HepG2 (cell line): ENCODE results near the gene TMOD2. TPM values are rescaled to one million over a fixed set of nuclear protein-coding genes. Genes with fewer than 3 reads are reported as not detected.

Source experiments
- ATAC-seq: fragments of 200-7000 bp; cut with Tn5 transposase; 3 replicates; pipeline ENCODE4 v1.9.1; 2020; ENCODE audit warnings: mild to moderate bottlenecking, moderate library complexity
- BruUV-seq: library from RNA; stranded (reverse); fragments of 400-500 nt; replicated peaks from 2 replicates; lab custom pipeline; 2021; lab: Mats Ljungman, UMichigan
- CTCF ChIA-PET: fragments of 300-600 bp; formaldehyde crosslinking; extraction: SDS; loops from one replicate; lab custom pipeline; 2021; ENCODE audit warnings: low total read pairs, inconsistent platforms, low intra/inter-chr PET ratio; lab: Yijun Ruan, JAX
- POLR2A ChIA-PET: fragments of 350-600 bp; sonication (Branson Sonifier 250); formaldehyde crosslinking; loops from one replicate; lab custom pipeline; 2020; ENCODE audit warnings: antibody characterized with exemption, inconsistent platforms; lab: Yijun Ruan, JAX
- DNase-seq: peaks from one replicate; pipeline ENCODE4 v3.0.0-alpha.2; 2015; ENCODE audit warnings: low spot score
- FAIRE-seq: peaks from 3 replicates; lab custom pipeline; 2011; peaks lifted over from hg19 to GRCh38; lab: Jason Lieb, UNC
- H2AFZ ChIP-seq: one replicate; pipeline ENCODE4 v1.6.1; 2011; ENCODE audit warnings: low read length, inconsistent platforms
- H3K27ac ChIP-seq: fragments of 300-600 bp; 3 replicates; pipeline ENCODE4 v1.8.0; 2011; ENCODE audit warnings: mixed run types, mild to moderate bottlenecking, mixed read lengths, low read length, inconsistent platforms; ENCODE audit not compliant: insufficient read depth; ENCODE audit errors: extremely low read length
- H3K27me3 ChIP-seq, 2 experiments: fragments of 200-600 bp in 1 of 2; 2 replicates in 1 of 2; 3 replicates in 1 of 2; pipeline versions ENCODE4 v1.6.0 to v1.8.0; 2011; ENCODE audit warnings: low read length in 2 of 2, mild to moderate bottlenecking in 2 of 2, moderate library complexity in 2 of 2, inconsistent platforms in 1 of 2; ENCODE audit not compliant: insufficient read depth in 2 of 2, control insufficient read depth in 1 of 2
- H3K36me3 ChIP-seq, 2 experiments: fragments of 200-600 bp in 1 of 2; replicated peaks in 1 of 2; 2 replicates in 1 of 2; 3 replicates in 1 of 2; pipeline versions ENCODE4 v1.5.1 to v1.8.0; 2011; ENCODE audit warnings: low read length in 2 of 2, inconsistent platforms in 1 of 2; ENCODE audit not compliant: insufficient read depth in 2 of 2, control insufficient read depth in 1 of 2
- H3K4me1 ChIP-seq: 2 replicates; pipeline ENCODE4 v1.5.1; 2012; ENCODE audit warnings: low read length, inconsistent platforms; ENCODE audit not compliant: insufficient read depth
- H3K4me2 ChIP-seq: 2 replicates; pipeline ENCODE4 v1.6.0; 2011; ENCODE audit warnings: low read depth, low read length, inconsistent platforms
- H3K4me3 ChIP-seq, 3 experiments: fragments of 200-600 bp in 1 of 3; sonication (generic), shearing (Covaris generic) in 1 of 3; replicated peaks in 1 of 3; 2 replicates each; pipeline ENCODE4 v1.5.1; 2011 to 2016; ENCODE audit warnings: low read length in 3 of 3, inconsistent platforms in 2 of 3, low read depth in 2 of 3, mild to moderate bottlenecking in 2 of 3, control low read depth in 1 of 3, mixed read lengths in 1 of 3; ENCODE audit not compliant: insufficient read depth in 1 of 3
- H3K79me2 ChIP-seq: one replicate; pipeline ENCODE4 v1.6.1; 2011; ENCODE audit warnings: low read length, inconsistent platforms; ENCODE audit not compliant: insufficient read depth
- H3K9ac ChIP-seq: 2 replicates; pipeline ENCODE4 v1.6.0; 2011; ENCODE audit warnings: mild to moderate bottlenecking, low read depth, low read length, inconsistent platforms; ENCODE audit not compliant: insufficient read depth
- H3K9me3 ChIP-seq: 2 replicates; pipeline ENCODE4 v1.5.1; 2012; ENCODE audit warnings: mild to moderate bottlenecking, low read length
- H4K20me1 ChIP-seq: 2 replicates; pipeline ENCODE4 v1.6.0; 2011; ENCODE audit warnings: inconsistent platforms, mild to moderate bottlenecking, low read length, moderate library complexity; ENCODE audit not compliant: insufficient read depth
- CEBPG ChIP-seq: IDR thresholded peaks from 2 replicates; pipeline ENCODE4 v1.6.1; 2016
- GATA4 ChIP-seq: sonication (generic); IDR thresholded peaks from 2 replicates; pipeline ENCODE4 v1.6.1; 2016; ENCODE audit warnings: antibody characterized with exemption, low read depth, borderline replicate concordance
- HNRNPK ChIP-seq: fragments of 200-400 bp; formaldehyde crosslinking; IDR thresholded peaks from 2 replicates; pipeline ENCODE4 v1.6.1; 2018; ENCODE audit warnings: low read length, low read depth, moderate library complexity, mild to moderate bottlenecking; ENCODE audit not compliant: poor library complexity, severe bottlenecking
- MAFG ChIP-seq: sonication (generic); formaldehyde crosslinking; IDR thresholded peaks from 2 replicates; pipeline ENCODE4 v1.5.1; 2020; ENCODE audit warnings: mild to moderate bottlenecking, missing genetic modification reagents
- PAWR ChIP-seq: sonication (generic); formaldehyde crosslinking; IDR thresholded peaks from 2 replicates; pipeline ENCODE4 v1.4.0; 2020; ENCODE audit warnings: missing genetic modification reagents, mild to moderate bottlenecking, borderline replicate concordance
- SNAPC4 ChIP-seq: sonication (generic); formaldehyde crosslinking; IDR thresholded peaks from 2 replicates; pipeline ENCODE4 v1.4.0; 2020; ENCODE audit warnings: mild to moderate bottlenecking, missing genetic modification reagents
- SNRNP70 ChIP-seq: fragments of 200-400 bp; formaldehyde crosslinking; IDR thresholded peaks from 2 replicates; pipeline ENCODE4 v1.6.1; 2017; ENCODE audit warnings: mild to moderate bottlenecking, low read depth, low read length, moderate library complexity
- TAF1 ChIP-seq: sonication (generic); formaldehyde crosslinking; IDR thresholded peaks from 2 replicates; pipeline ENCODE4 v1.4.0; 2020; ENCODE audit warnings: missing genetic modification reagents
- ZNF333 ChIP-seq: sonication (generic); formaldehyde crosslinking; IDR thresholded peaks from 2 replicates; pipeline ENCODE4 v1.4.0; 2020; ENCODE audit warnings: mild to moderate bottlenecking, missing genetic modification reagents, borderline replicate concordance
- ZNF609 ChIP-seq: sonication (generic); formaldehyde crosslinking; IDR thresholded peaks from 2 replicates; pipeline ENCODE4 v1.4.0; 2020; ENCODE audit warnings: mild to moderate bottlenecking, missing genetic modification reagents, borderline replicate concordance
- ZNF7 ChIP-seq: IDR thresholded peaks from 2 replicates; pipeline ENCODE4 v1.6.1; 2016; ENCODE audit warnings: missing biosample characterization, missing genetic modification reagents
- ZNF839 ChIP-seq: sonication (generic); formaldehyde crosslinking; IDR thresholded peaks from 2 replicates; pipeline ENCODE4 v1.4.0; 2020; ENCODE audit warnings: missing genetic modification reagents, mild to moderate bottlenecking, borderline replicate concordance
- WGBS: methylation state at CpG from one replicate; pipeline ENCODE4 v1.1.6; 2017; ENCODE audit warnings: low lambda C conversion rate; 5-methylcytosine and 5-hydroxymethylcytosine counted together
- in situ Hi-C: cut with HindIII; loops from 2 replicates; pipeline ENCODE4 v1.10.0; 2017; ENCODE audit warnings: low pct_unique_long_range_greater_than_20kb; ENCODE audit not compliant: extremely low pct_ligation_motif_present
- intact Hi-C: fragments of 100-400 bp; cut with micrococcal nuclease; formaldehyde crosslinking; loops from one replicate; pipeline ENCODE4 v1.10.0; 2022; ENCODE audit not compliant: unreplicated experiment
- polyA plus RNA-seq, 8 experiments: library from polyadenylated mRNA; depleted of rRNA in 3 of 8; stranded (reverse) in 7 of 8; unstranded in 1 of 8; fragments of >200 nt; fragmentation: Illumina TruSeq in 4 of 8; extraction: Trizol in 4 of 8; gene quantifications; 2 replicates each; pipeline versions ENCODE4 v1.2.1 to v1.2.3, GENCODE V29; 2011 to 2016; ENCODE audit warnings: low read depth in 4 of 8, missing spikeins in 1 of 8, mixed read lengths in 1 of 8; ENCODE audit not compliant: insufficient read depth in 1 of 8
- total RNA-seq, 5 experiments: library from RNA; depleted of rRNA; stranded (reverse); fragments of >200 nt; fragmentation: Illumina TruSeq; extraction: Trizol; gene quantifications; 2 replicates each; pipeline ENCODE4 v1.2.3, GENCODE V29; 2016; ENCODE audit warnings: low read depth in 1 of 5
- TF ChIP-seq, protein P1 (sequence below): sonication (generic); formaldehyde crosslinking; IDR thresholded peaks from 2 replicates; pipeline ENCODE4 v1.8.0; 2022; ENCODE audit warnings: low read depth, missing genetic modification reagents
- TF ChIP-seq, protein P2 (sequence below): IDR thresholded peaks from 2 replicates; pipeline ENCODE4 v1.6.1; 2016; ENCODE audit warnings: mild to moderate bottlenecking, missing biosample characterization, missing genetic modification reagents

The TMOD2 gene
- total and polyA plus RNA-seq, 2 of the 13 experiments (the other 11 are each of a cell fraction or from before 2014, with no cell fraction given), result 0.01 to 0.02 TPM

DNA sequence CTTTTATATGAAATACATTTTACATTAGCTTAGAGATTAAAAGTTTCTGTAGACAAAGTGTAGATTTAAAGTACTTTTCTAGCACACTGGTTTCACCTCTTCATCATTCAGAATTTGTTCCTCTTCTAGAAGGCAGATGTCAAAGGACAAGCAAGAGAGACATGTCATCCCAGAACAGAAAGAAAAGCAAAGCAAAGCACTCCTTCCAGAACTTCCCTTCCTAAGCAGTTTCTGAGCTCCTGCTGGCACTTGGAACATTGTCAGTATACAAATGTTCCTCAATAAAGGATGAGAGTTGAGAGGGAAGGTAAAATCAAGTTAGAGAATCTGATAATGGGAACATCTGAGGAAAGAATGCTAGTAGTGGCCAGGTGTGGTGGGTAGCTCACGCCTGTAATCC lies 104.2 kb downstream of the TMOD2 start:
- peaks cover 6% of the 10 kb centered on the region for H4K20me1 ChIP-seq
- H3K36me3 ChIP-seq, result no peaks in the 10 kb centered on the region; a peak in 1 of 5 replicates
- DNase-seq (no peak), FAIRE-seq (no peak), ATAC-seq (no peak)
- H3K9ac ChIP-seq, result no peak overlapping the region
- no peak overlapping the region for H2AFZ ChIP-seq
- no peak overlapping the region for H3K27ac ChIP-seq
- H3K9me3 ChIP-seq, result no peaks in the 10 kb centered on the region
- in situ Hi-C loops, result no loop called here
- H3K4me2 ChIP-seq, result no peak overlapping the region
- peaks cover 27% of the 10 kb centered on the region for H3K79me2 ChIP-seq
- peaks cover 33% of the 10 kb centered on the region for H3K4me1 ChIP-seq
- no peak overlapping the region for H3K4me3 ChIP-seq
- H3K27me3 ChIP-seq, result no peaks in the 10 kb centered on the region
- POLR2A ChIA-PET, result no interaction called here
- BruUV-seq, result no TSS peak
- CTCF ChIA-PET, result no interaction called here
- intact Hi-C loops, result no loop called here
- 100% methylated on average over 1 of the region's 1 CpG for WGBS
- no peak for TF ChIP-seq ZNF333
- TF ChIP-seq, protein P1, sequence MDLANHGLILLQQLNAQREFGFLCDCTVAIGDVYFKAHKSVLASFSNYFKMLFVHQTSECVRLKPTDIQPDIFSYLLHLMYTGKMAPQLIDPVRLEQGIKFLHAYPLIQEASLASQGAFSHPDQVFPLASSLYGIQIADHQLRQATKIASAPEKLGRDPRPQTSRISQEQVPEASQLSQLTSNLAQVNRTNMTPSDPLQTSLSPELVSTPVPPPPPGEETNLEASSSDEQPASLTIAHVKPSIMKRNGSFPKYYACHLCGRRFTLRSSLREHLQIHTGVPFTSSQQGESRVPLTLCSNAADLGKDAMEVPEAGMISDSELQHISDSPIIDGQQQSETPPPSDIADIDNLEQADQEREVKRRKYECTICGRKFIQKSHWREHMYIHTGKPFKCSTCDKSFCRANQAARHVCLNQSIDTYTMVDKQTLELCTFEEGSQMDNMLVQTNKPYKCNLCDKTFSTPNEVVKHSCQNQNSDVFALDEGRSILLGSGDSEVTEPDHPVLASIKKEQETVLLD (CRISPR knock-in tag), result no peak
- no peak for TF ChIP-seq MAFG
- no peak for TF ChIP-seq GATA4
- TF ChIP-seq ZNF839 (CRISPR knock-in tag), result no peak
- TF ChIP-seq, protein P2, sequence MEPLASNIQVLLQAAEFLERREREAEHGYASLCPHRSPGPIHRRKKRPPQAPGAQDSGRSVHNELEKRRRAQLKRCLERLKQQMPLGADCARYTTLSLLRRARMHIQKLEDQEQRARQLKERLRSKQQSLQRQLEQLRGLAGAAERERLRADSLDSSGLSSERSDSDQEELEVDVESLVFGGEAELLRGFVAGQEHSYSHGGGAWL, result no peak
- TF ChIP-seq PAWR (CRISPR knock-in tag), result no peak
- TF ChIP-seq TAF1 (CRISPR knock-in tag), result no peak
- no peak for TF ChIP-seq ZNF609
- no peak for TF ChIP-seq SNAPC4 (CRISPR knock-in tag)
- no peak for TF ChIP-seq SNRNP70
- TF ChIP-seq CEBPG (CRISPR knock-in tag), result no peak
- TF ChIP-seq HNRNPK, result no peak
- no peak for TF ChIP-seq ZNF7 (CRISPR knock-in tag)
